HG02678 (cell line): ENCODE measurements around the gene ATAD1.
"Not testable (repeated sequence)": the region's sequence is repeated elsewhere in the genome, so short reads cannot be mapped to it uniquely, and the experiment has no call there.

ENCODE experiments used
- ATAC-seq: cut with Tn5 transposase; IDR thresholded peaks from one replicate; pipeline ENCODE4 v1.9.1; 2021; ENCODE audit warnings: mild to moderate bottlenecking, moderate library complexity; ENCODE audit not compliant: unreplicated experiment

ATAD1 gene

GRCh38 chr10:87759551-87759950, 58.5 kb downstream of the ATAD1 start:
- ATAC-seq = no peak

DNA sequence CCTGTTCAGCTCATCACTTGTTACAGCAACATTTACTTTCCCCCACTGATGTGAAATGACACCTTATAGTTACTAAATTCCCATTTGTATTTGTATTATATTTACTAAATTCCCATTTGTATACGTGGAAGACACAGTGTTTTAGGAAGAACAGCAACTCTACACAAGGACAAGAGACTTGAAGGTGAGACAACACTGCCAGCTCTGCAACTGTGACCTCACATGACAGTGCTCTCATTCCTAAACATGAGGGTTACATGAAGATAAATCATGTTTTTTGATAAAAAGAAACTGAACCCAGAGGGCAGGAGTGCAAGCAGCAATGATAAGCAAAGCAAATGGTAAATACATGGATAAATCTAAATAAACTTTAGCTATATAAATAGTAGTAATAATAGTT, 60.3 kb downstream of the ATAD1 start:
- no peak for ATAC-seq

GRCh38 chr10:87753995-87754866, 63.8 kb downstream of the ATAD1 start:
- ATAC-seq = no peak

DNA sequence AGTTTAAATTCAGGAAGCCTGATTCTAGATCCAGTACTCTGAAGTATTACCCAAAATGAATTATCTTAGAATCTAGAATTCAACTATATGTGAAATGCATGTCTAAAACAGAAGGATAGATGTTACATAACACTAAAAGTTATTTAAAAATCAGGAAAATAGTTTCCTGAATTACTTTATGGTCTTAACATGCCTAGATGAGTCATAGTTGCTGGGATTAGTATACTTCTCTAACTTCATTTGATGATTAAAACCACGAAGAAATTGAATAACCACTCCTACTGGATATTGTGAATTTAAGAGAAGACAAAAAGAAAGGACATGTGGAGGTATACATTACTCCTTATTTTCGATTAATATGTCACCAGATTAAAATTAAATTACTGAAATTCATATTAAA, 65.5 kb downstream of the ATAD1 start:
- no peak for ATAC-seq

DNA sequence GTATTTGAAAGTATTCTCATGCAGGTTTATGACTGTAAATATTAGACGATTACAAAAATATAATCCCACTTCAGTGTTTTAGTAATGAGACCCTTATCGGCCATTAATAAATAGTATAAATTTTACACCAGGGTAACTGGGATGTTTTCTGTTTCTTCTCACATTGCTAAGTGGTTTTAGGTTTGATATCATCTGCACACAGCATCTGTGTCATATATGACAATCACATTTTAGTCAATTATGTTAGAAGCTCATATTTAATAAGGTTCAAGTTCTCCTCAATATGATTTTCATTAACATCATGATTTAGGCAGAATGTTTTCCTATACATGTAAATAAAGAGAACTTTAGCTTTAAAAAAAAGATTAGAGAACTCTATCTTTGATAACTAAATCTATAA, 66.8 kb downstream of the ATAD1 start:
- ATAC-seq = no peak

GRCh38 chr10:87750817-87751216, 67.2 kb downstream of the ATAD1 start:
- no peak for ATAC-seq

DNA sequence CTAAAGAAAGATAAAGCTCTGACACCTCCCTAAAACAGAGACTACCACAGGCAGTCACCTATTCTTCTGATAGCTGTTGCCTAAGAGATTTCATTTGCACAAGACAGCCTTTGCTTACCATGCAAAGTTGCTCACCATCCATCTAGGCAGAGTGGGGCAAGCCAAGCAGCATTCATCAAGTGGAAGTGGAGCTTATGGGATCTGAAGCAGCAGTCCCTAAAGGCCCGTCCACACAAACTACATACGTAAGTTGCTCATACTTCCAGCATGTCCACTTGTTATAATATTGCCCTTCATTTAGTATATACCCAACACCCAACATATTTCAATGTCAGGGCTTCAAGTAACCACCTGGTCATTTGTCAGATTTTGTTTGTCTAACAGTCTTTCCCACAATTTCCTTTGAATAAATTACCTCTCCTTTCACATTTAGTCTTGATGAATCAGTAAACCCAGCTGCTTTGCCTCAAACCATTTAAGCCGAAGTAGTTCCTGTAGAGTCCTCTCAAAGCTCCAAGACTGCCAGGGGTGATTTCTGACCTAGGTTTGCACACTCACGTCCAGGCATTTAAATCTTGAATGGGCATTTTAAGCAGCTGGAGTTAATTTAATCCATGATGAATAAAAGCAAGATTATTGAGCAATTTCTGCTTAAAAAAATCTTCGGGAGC, 67.9 kb downstream of the ATAD1 start:
- ATAC-seq = no peak

DNA sequence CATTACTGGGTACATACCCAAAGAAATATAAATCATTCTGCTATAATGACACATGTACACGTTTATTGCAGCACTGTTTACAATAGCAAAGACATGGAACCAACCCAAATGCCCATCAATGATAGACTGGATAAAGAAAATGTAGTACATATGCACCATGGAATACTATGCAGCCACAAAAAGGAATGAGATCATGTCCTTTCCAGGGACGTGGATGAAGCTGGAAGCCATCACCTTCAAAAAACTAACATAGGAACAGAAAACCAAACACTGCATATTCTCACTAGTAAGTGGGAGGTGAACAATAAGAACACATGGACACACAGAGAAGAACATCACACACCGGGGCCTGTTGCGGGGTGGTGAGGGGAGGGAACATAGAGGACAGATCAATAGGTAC, 69.8 kb downstream of the ATAD1 start:
- ATAC-seq = not testable (repeated sequence)

DNA sequence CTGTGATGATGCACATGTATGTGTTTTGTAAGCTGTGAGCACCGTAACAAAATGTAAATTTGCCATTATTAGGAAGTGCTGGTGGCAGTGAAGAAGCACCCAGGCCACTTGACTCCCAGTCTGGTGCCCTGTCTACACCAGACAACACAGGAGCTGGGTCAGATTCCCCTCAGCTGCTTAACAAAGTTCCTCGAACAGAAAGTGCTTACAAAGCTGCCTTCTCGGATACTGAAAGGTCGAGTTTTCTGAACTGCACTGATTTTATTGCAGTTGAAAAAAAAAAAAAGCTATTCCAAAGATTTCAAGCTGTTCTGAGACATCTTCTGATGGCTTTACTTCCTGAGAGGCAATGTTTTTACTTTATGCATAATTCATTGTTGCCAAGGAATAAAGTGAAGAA, 71.1 kb downstream of the ATAD1 start:
- no peak for ATAC-seq

DNA sequence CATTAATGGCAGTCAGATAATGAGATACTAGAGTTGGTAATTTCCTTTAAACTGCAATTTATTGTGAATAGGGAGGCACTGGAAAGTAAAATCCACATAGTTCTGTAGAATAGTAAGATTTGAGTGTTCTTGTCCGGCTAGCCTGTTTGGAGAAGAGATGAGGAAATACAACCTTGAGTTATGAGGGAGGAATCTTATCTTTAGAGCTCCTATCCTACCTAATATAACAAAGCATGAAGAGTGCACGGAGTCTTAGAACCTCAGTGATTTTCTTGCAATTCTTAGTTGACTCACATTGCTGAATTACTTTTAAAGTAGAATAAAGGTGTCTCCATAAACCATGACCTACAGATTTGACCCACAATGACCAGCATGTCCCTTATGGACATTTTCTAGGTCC, 73.4 kb downstream of the ATAD1 start:
- no peak for ATAC-seq

- ATAC-seq = not testable (repeated sequence)
Observed at GRCh38 chr10:87742992-87743610, 74.9 kb downstream of the ATAD1 start.

DNA sequence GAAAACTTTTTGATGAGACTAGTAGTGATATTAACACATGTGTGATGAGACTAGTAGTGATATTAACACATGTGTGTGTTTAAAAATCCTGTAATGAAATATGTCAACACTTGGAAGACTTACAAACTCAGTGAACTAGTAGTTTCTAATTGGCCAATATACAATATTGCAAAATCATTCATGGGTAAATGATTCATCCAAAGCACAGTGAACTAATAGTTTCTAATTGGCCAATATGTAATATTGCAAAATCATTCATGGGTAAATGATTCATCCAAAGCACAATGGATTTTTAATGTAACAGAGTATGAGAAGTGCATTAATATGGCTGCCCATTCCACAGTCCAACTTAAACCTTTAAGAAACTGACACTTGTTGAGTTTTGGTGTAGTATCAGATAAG, 77.8 kb downstream of the ATAD1 start:
- no peak for ATAC-seq

GRCh38 chr10:87739703-87740102, 78.3 kb downstream of the ATAD1 start:
- ATAC-seq = no peak

DNA sequence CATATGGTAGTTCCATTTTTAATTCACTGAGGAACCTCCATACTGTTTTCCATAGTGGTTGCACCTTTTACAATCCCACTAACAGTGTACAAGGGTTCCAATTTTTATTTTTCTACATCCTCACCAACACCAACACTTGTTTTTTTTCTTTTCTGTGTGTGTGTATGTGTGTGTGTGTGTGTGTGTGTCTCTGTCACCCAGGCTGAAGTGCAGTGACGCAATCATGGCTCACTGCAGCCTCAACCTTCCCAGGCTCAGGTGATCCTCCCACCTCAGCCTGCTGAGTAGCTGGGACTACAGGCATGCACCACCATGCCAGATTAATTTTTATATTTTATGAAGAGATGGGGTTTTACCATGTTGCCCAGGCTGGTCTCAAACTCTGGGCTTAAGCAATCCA, 79.8 kb downstream of the ATAD1 start:
- ATAC-seq = not testable (repeated sequence)

GRCh38 chr10:87734987-87735827, 82.8 kb downstream of the ATAD1 start:
- ATAC-seq = no peak

DNA sequence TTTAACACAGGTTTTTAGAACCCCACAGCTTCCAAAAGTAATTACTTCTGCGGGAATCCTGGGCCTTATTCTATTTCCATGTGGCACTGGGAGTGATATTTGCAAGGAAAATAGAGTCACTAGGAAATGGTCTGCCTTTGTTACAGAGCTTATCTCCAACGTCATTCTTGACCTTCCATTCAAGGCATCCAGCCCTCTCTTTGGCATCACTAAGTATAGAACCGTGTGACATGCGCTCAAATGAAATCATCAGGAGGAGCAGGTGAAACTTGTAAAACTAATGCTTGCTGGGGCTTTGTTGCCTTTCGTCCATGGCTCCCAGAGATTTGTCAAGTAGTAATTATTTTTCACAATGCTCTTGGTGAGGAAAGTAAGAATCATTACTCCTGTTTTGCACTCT, 84.9 kb downstream of the ATAD1 start:
- no peak for ATAC-seq

DNA sequence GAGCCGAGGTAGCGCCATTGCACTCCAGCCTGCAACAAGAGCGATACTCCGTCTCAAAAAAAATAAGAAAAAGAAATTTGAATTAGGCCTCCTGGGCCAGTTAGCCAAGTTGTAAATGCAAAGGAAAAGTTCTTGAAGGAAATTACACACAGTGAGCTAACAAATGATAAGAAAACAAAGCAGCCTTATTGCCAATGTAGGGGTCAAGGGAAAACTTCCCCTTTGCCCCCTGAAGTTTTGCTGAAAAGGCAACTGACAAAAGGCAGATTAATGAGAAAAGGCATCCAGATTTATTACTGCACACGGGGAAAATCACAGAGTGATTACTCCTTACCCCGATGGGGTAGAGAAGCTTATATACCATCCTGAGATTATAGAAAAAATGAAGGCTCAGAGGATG, 88.1 kb downstream of the ATAD1 start:
- ATAC-seq = no peak

DNA sequence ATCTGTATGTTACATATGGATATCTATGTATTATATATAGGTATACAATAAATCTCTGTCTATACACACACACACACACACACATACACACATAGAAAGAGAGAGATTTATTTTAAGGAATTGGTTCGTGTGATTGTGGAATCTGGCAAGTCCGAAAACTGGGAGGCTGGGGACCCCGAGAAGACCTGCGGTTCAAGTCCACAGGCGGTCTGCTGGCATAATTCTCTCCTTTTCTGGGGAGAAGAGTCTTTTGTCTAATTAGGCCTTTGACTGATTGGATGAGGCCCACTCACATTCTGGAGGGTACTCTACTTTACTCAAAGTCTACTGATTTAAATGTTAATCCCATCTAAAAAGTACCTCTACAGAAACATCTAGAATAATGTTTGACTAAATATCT, 93.2 kb downstream of the ATAD1 start:
- ATAC-seq = no peak

DNA sequence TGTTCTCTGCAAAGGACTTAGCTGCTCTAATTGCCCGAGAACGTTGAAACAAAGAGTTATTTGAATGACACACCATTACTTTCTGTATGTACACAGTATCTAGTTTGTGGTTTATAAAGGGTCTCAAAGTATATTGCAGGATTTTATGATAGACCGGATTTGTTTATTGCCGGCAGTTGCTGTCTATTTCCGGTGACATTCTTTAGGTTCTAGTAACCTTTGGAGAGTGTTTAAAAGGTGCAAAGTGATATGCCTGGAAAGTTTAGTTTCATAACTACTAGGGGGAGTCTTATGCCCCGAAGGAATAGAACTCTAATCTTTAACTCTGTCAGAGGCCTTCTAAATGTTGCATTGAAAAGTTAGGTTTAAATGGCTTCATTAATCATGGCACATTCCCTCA, 94.5 kb downstream of the ATAD1 start:
- ATAC-seq = no peak

DNA sequence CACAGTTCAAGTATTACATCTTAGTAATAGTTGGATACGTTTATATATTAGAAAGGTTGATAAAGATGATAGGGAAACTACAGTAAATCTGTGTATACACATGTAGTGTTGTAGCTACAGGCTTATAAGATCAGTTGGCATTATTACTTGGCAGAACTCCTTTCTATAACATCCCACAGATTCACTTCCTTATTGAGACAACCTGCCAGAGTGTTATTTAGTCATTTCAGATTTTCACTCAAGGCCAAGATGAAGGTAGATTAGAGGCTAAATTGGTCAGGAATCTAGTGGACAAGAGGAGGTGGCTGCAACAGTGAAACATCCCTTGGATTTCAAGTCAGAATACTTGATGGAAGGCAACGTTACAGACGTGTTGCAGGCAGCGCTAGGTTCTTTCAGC, 95.3 kb downstream of the ATAD1 start:
- no peak for ATAC-seq

DNA sequence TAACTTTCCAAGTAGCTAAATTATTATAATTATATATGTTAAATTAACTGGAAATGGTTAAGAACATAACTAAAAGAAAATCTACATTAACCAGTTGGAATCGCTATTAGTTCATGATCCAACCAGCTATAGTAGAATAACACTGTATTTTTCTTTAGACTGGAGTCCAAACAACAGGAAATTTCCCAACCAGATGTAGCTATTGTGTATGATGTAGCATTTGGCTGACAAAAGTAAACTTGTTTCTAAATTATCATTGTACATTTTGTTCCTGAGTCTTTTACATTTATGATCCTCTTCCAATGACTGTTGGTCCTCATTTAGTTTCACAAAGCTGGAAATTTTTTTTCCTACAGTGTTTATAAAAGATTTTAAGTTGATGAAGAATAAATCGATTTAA, 96.2 kb downstream of the ATAD1 start:
- ATAC-seq = no peak
